HepG2 (cell line): Measurements from ENCODE around the gene TMCC2. TPM values are rescaled to one million over a fixed set of nuclear protein-coding genes. Genes with fewer than 3 reads are reported as not detected.
A peak's percentile ranks its signal among the peaks of the same experiment; 100 is the strongest.

Source experiments
- GPN1 ChIP-seq: sonication (generic); formaldehyde crosslinking; IDR thresholded peaks from 2 replicates; pipeline ENCODE4 v1.5.1; 2020; ENCODE audit warnings: missing genetic modification reagents, borderline replicate concordance
- HOXA3 ChIP-seq: sonication (generic); formaldehyde crosslinking; IDR thresholded peaks from 2 replicates; pipeline ENCODE4 v1.5.0; 2020; ENCODE audit warnings: missing genetic modification reagents
- NCOA2 ChIP-seq: sonication (generic); formaldehyde crosslinking; IDR thresholded peaks from 2 replicates; pipeline ENCODE4 v1.8.0; 2022; ENCODE audit warnings: inconsistent platforms
- NFE2L1 ChIP-seq: sonication (generic); formaldehyde crosslinking; IDR thresholded peaks from 2 replicates; pipeline ENCODE4 v1.4.0; 2020; ENCODE audit warnings: missing genetic modification reagents, mild to moderate bottlenecking, borderline replicate concordance
- NFYC ChIP-seq: IDR thresholded peaks from 2 replicates; pipeline ENCODE4 v1.6.1; 2016; ENCODE audit warnings: missing genetic modification reagents, missing compliant biosample characterization
- NPAS2 ChIP-seq: sonication (generic); formaldehyde crosslinking; IDR thresholded peaks from 2 replicates; pipeline ENCODE4 v1.8.0; 2022; ENCODE audit warnings: mild to moderate bottlenecking, missing genetic modification reagents, borderline replicate concordance
- PAF1 ChIP-seq: IDR thresholded peaks from 2 replicates; pipeline ENCODE4 v1.6.1; 2016; ENCODE audit warnings: missing genetic modification reagents, missing compliant biosample characterization
- PAX8 ChIP-seq: sonication (generic); formaldehyde crosslinking; IDR thresholded peaks from 2 replicates; pipeline ENCODE4 v1.8.0; 2022; ENCODE audit warnings: mild to moderate bottlenecking, missing genetic modification reagents, borderline replicate concordance
- RBM22 ChIP-seq: fragments of 200-400 bp; formaldehyde crosslinking; optimal IDR thresholded peaks from 2 replicates; pipeline ENCODE3; 2017; ENCODE audit warnings: mild to moderate bottlenecking, low read length, moderate library complexity
- REL ChIP-seq: sonication (generic); formaldehyde crosslinking; conservative IDR thresholded peaks from 2 replicates; pipeline ENCODE4 v1.8.0; 2022; ENCODE audit warnings: mild to moderate bottlenecking, missing genetic modification reagents, moderate library complexity
- REXO4 ChIP-seq: sonication (generic); formaldehyde crosslinking; IDR thresholded peaks from 2 replicates; pipeline ENCODE4 v1.8.0; 2022; ENCODE audit warnings: missing genetic modification reagents, mild to moderate bottlenecking, borderline replicate concordance
- RFX1 ChIP-seq: fragments of 450-650 bp; IDR thresholded peaks from 2 replicates; pipeline ENCODE4 v1.6.1; 2017
- SIN3A ChIP-seq: IDR thresholded peaks from 2 replicates; pipeline ENCODE4 v1.6.1; 2011; ENCODE audit warnings: low read depth, mild to moderate bottlenecking, control low read depth, low read length, borderline replicate concordance
- SP5 ChIP-seq: IDR thresholded peaks from 2 replicates; pipeline ENCODE4 v1.6.1; 2016; ENCODE audit warnings: low read depth, borderline replicate concordance
- TEAD2 ChIP-seq: sonication (generic); formaldehyde crosslinking; IDR thresholded peaks from 2 replicates; pipeline ENCODE4 v1.9.0; 2021; ENCODE audit warnings: missing genetic modification reagents
- TEAD3 ChIP-seq: optimal IDR thresholded peaks from 2 replicates; pipeline ENCODE3; 2016; ENCODE audit warnings: borderline replicate concordance
- TRIM24 ChIP-seq: sonication (generic); formaldehyde crosslinking; IDR thresholded peaks from 2 replicates; pipeline ENCODE4 v1.8.0; 2022; ENCODE audit warnings: mild to moderate bottlenecking, missing genetic modification reagents
- YEATS2 ChIP-seq: sonication (generic); formaldehyde crosslinking; IDR thresholded peaks from 2 replicates; pipeline ENCODE4 v1.4.0; 2020; ENCODE audit warnings: missing genetic modification reagents, borderline replicate concordance
- ZNF253 ChIP-seq: sonication (generic); formaldehyde crosslinking; IDR thresholded peaks from 2 replicates; pipeline ENCODE4 v1.8.0; 2022; ENCODE audit warnings: mild to moderate bottlenecking, missing genetic modification reagents, borderline replicate concordance
- ZNF296 ChIP-seq: sonication (generic); formaldehyde crosslinking; conservative IDR thresholded peaks from 2 replicates; pipeline ENCODE4 v1.5.0; 2020; ENCODE audit warnings: mild to moderate bottlenecking, missing genetic modification reagents
- ZNF33B ChIP-seq: sonication (generic); formaldehyde crosslinking; IDR thresholded peaks from 2 replicates; pipeline ENCODE4 v1.5.1; 2020; ENCODE audit warnings: mild to moderate bottlenecking, missing genetic modification reagents
- ZNF343 ChIP-seq: sonication (generic); formaldehyde crosslinking; IDR thresholded peaks from 2 replicates; pipeline ENCODE4 v1.4.0; 2020; ENCODE audit warnings: mild to moderate bottlenecking, missing genetic modification reagents
- ZNF501 ChIP-seq: sonication (generic); formaldehyde crosslinking; IDR thresholded peaks from 2 replicates; pipeline ENCODE4 v1.5.1; 2020; ENCODE audit warnings: mild to moderate bottlenecking, moderate library complexity, missing genetic modification reagents
- ZNF619 ChIP-seq: sonication (generic); formaldehyde crosslinking; IDR thresholded peaks from 2 replicates; pipeline ENCODE4 v1.4.0; 2020; ENCODE audit warnings: mild to moderate bottlenecking, missing genetic modification reagents
- ZNF775 ChIP-seq: sonication (generic); formaldehyde crosslinking; IDR thresholded peaks from 2 replicates; pipeline ENCODE4 v1.4.0; 2020; ENCODE audit warnings: missing genetic modification reagents, mild to moderate bottlenecking, moderate library complexity, borderline replicate concordance
- ZNF782 ChIP-seq: sonication (generic); formaldehyde crosslinking; IDR thresholded peaks from 2 replicates; pipeline ENCODE4 v1.4.0; 2020; ENCODE audit warnings: missing genetic modification reagents, mild to moderate bottlenecking, borderline replicate concordance
- polyA plus RNA-seq, 8 experiments: library from polyadenylated mRNA; depleted of rRNA in 3 of 8; stranded (reverse) in 7 of 8; unstranded in 1 of 8; fragments of >200 nt; fragmentation: Illumina TruSeq in 4 of 8; extraction: Trizol in 4 of 8; gene quantifications; 2 replicates each; pipeline versions ENCODE4 v1.2.1 to v1.2.3, GENCODE V29; 2011 to 2016; ENCODE audit warnings: low read depth in 4 of 8, missing spikeins in 1 of 8, mixed read lengths in 1 of 8; ENCODE audit not compliant: insufficient read depth in 1 of 8
- total RNA-seq, 5 experiments: library from RNA; depleted of rRNA; stranded (reverse); fragments of >200 nt; fragmentation: Illumina TruSeq; extraction: Trizol; gene quantifications; 2 replicates each; pipeline ENCODE4 v1.2.3, GENCODE V29; 2016; ENCODE audit warnings: low read depth in 1 of 5
- TF ChIP-seq, protein P1 (sequence below): sonication (generic); formaldehyde crosslinking; IDR thresholded peaks from 2 replicates; pipeline ENCODE4 v1.4.0; 2020; ENCODE audit warnings: missing genetic modification reagents
- TF ChIP-seq, protein P2 (sequence below): IDR thresholded peaks from 2 replicates; pipeline ENCODE4 v1.6.1; 2016
- TF ChIP-seq, protein P3 (sequence below): sonication (generic); formaldehyde crosslinking; conservative IDR thresholded peaks from 2 replicates; pipeline ENCODE4 v1.8.1; 2023; ENCODE audit warnings: missing genetic modification reagents

TMCC2 gene
- total and polyA plus RNA-seq, 2 of the 13 experiments (the other 11 are each of a cell fraction or from before 2014, with no cell fraction given) = 0.12 to 0.24 TPM

- TF ChIP-seq TEAD2 (CRISPR knock-in tag) (no peak), YEATS2 (CRISPR knock-in tag) (no peak), NCOA2 (CRISPR knock-in tag) (peak; percentile 69), RFX1 (no peak), NFYC (CRISPR knock-in tag) (no peak; the same call in 1 of the 2 replicates), PAX8 (CRISPR knock-in tag) (no peak), HOXA3 (peak; percentile 68; the same call in 1 of the 2 replicates), PAF1 (CRISPR knock-in tag) (no peak), TRIM24 (CRISPR knock-in tag) (no peak), REXO4 (no peak), ZNF33B (no peak), REL (CRISPR knock-in tag) (no peak), SP5 (peak; percentile 97), ZNF296 (CRISPR knock-in tag) (no peak), TEAD3 (peak; percentile 89), ZNF343 (CRISPR knock-in tag) (peak; percentile 89; the same call in 1 of the 2 replicates), RBM22 (no peak), ZNF619 (CRISPR knock-in tag) (no peak), ZNF253 (CRISPR knock-in tag) (no peak), GPN1 (no peak), NPAS2 (CRISPR knock-in tag) (no peak), ZNF775 (CRISPR knock-in tag) (no peak), ZNF501 (CRISPR knock-in tag) (no peak), ZNF782 (peak; percentile 51; the same call in 1 of the 2 replicates), NFE2L1 (CRISPR knock-in tag) (0 out of 2 replicates have a peak, but pooled peaks have one; percentile 34), SIN3A (0 out of 2 replicates have a peak, but pooled peaks have one; percentile 47)
- TF ChIP-seq, protein P1, sequence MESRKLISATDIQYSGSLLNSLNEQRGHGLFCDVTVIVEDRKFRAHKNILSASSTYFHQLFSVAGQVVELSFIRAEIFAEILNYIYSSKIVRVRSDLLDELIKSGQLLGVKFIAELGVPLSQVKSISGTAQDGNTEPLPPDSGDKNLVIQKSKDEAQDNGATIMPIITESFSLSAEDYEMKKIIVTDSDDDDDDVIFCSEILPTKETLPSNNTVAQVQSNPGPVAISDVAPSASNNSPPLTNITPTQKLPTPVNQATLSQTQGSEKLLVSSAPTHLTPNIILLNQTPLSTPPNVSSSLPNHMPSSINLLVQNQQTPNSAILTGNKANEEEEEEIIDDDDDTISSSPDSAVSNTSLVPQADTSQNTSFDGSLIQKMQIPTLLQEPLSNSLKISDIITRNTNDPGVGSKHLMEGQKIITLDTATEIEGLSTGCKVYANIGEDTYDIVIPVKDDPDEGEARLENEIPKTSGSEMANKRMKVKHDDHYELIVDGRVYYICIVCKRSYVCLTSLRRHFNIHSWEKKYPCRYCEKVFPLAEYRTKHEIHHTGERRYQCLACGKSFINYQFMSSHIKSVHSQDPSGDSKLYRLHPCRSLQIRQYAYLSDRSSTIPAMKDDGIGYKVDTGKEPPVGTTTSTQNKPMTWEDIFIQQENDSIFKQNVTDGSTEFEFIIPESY = peak; percentile 8; the same call in 1 of the 2 replicates
- TF ChIP-seq, protein P2, sequence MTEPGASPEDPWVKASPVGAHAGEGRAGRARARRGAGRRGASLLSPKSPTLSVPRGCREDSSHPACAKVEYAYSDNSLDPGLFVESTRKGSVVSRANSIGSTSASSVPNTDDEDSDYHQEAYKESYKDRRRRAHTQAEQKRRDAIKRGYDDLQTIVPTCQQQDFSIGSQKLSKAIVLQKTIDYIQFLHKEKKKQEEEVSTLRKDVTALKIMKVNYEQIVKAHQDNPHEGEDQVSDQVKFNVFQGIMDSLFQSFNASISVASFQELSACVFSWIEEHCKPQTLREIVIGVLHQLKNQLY (CRISPR knock-in tag) = 0 out of 2 replicates have a peak, but pooled peaks have one; percentile 46
- TF ChIP-seq, protein P3, sequence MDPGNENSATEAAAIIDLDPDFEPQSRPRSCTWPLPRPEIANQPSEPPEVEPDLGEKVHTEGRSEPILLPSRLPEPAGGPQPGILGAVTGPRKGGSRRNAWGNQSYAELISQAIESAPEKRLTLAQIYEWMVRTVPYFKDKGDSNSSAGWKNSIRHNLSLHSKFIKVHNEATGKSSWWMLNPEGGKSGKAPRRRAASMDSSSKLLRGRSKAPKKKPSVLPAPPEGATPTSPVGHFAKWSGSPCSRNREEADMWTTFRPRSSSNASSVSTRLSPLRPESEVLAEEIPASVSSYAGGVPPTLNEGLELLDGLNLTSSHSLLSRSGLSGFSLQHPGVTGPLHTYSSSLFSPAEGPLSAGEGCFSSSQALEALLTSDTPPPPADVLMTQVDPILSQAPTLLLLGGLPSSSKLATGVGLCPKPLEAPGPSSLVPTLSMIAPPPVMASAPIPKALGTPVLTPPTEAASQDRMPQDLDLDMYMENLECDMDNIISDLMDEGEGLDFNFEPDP (CRISPR knock-in tag) = no peak
Measured at GRCh38 chr1:205284420-205285144, 56.8 kb downstream of the TMCC2 start (continued).
